Measurements from ENCODE around the gene TNNI2. TPM values are rescaled to one million over a fixed set of nuclear protein-coding genes. Genes with fewer than 3 reads are reported as not detected.

Gene TNNI2
- total and polyA plus RNA-seq, 2 donors (not counting 3 experiments of a cell fraction or from before 2014, with no cell fraction given) = not detected

- H3K4me2 ChIP-seq (ENCODE audit: insufficient read depth, low read length) = no peak overlapping the region
- H2AFZ ChIP-seq (ENCODE audit: low read depth, low read length) = no peak overlapping the region
- H3K4me3 ChIP-seq (replicated peaks in 1 of 3; ENCODE audit: insufficient read depth in 1 of 3, low read depth in 1 of 3, low read length in 3 of 3) = no peak overlapping the region
- no TSS peak for BruUV-seq (replicated peaks)
- DNase-seq (ENCODE audit: low read depth, low spot score) (no peak), FAIRE-seq (no peak)
- no peaks in the 10 kb centered on the region for H4K20me1 ChIP-seq (replicated peaks; ENCODE audit: control insufficient read depth, extremely low read depth, insufficient read depth, low read length)
- no peaks in the 10 kb centered on the region for H3K36me3 ChIP-seq (ENCODE audit: control insufficient read depth in 2 of 2, extremely low read depth in 1 of 2, insufficient read depth in 2 of 2, low read length in 2 of 2)
- dilution Hi-C loops (cut with MboI; ENCODE audit: extremely low pct_ligation_motif_present, low sequenced_read_pairs) (no loop called here), intact Hi-C loops (cut with micrococcal nuclease) (no loop called here)
- H3K4me1 ChIP-seq (ENCODE audit: control insufficient read depth, extremely low read depth, insufficient read depth, low read length) = no peaks in the 10 kb centered on the region
- H3K9ac ChIP-seq (replicated peaks; ENCODE audit: extremely low read depth, insufficient read depth, low read length) = no peak overlapping the region
- CTCF ChIA-PET = interaction anchor here (1.0 to 1.9 kb wide), 2 partner anchors 26 to 162 kb away, joined by 3 to 5 read pairs; no protein-coding TSS in a partner anchor
- no peaks in the 10 kb centered on the region for H3K9me1 ChIP-seq (replicated peaks; ENCODE audit: control insufficient read depth, extremely low read depth, insufficient read depth, low read length)
- TF ChIP-seq MYC (IDR thresholded peaks at IDR 0.05; ENCODE audit: low read depth, low read length) (no peak), POLR2AphosphoS5 (IDR thresholded peaks at IDR 0.05; ENCODE audit: insufficient read depth, low read depth, low read length) (no peak), FOS (IDR thresholded peaks at IDR 0.05; ENCODE audit: borderline replicate concordance, insufficient read depth, low read length) (no peak), EZH2 (IDR thresholded peaks at IDR 0.05; ENCODE audit: borderline replicate concordance, low read depth, low read length, severe bottlenecking) (no peak), POLR2A (IDR thresholded peaks at IDR 0.05; ENCODE audit: low read depth, low read length) (no peak), CTCF (IDR thresholded peaks at IDR 0.05; ENCODE audit: extremely low read depth in 1 of 2, insufficient read depth in 1 of 2, low read depth in 1 of 2, low read length in 2 of 2) (no peak), MAX (IDR thresholded peaks at IDR 0.05; ENCODE audit: insufficient read depth, insufficient read length) (no peak), GATA2 (IDR thresholded peaks at IDR 0.05; ENCODE audit: insufficient read depth, insufficient read length, low read depth, low read length) (no peak), JUN (IDR thresholded peaks at IDR 0.05; ENCODE audit: borderline replicate concordance, insufficient read depth, insufficient read length, low read depth) (no peak)
- no peaks in the 10 kb centered on the region for H3K79me2 ChIP-seq (ENCODE audit: control insufficient read depth, insufficient read depth, low read length)
- H3K27me3 ChIP-seq (ENCODE audit: control insufficient read depth in 2 of 2, insufficient read depth in 2 of 2, low read length in 2 of 2) = no peaks in the 10 kb centered on the region
- H3K27ac ChIP-seq (ENCODE audit: insufficient read depth, low read depth, low read length) = no peak overlapping the region
- H3K9me3 ChIP-seq (replicated peaks; ENCODE audit: control insufficient read depth, insufficient read depth, low read length) = no peaks in the 10 kb centered on the region
- POLR2A ChIA-PET = no interaction called here
Measured at GRCh38 chr11:1856306-1857005, 17.7 kb downstream of the TNNI2 start.
